HepG2 (cell line): ENCODE results near the gene THAP3.

ENCODE experiments used
- EZH2 ChIP-seq: conservative IDR thresholded peaks from 2 replicates; pipeline ENCODE4 v1.6.1; 2012; ENCODE audit warnings: mild to moderate bottlenecking, low read depth, low read length, moderate library complexity
- NCOA1 ChIP-seq: sonication (generic); formaldehyde crosslinking; IDR thresholded peaks from 2 replicates; pipeline ENCODE4 v1.9.0; 2021; ENCODE audit warnings: missing genetic modification reagents
- NR2F1 ChIP-seq, 2 experiments: fragments of 450-650 bp in 1 of 2; formaldehyde crosslinking in 1 of 2; IDR thresholded peaks; 2 replicates each; pipeline versions ENCODE4 v1.5.0 to v1.6.1; 2016 to 2020; ENCODE audit warnings: mild to moderate bottlenecking in 1 of 2, missing compliant biosample characterization in 1 of 2, missing genetic modification reagents in 1 of 2, moderate library complexity in 1 of 2
- USF2 ChIP-seq, 2 experiments: sonication (generic) in 1 of 2; formaldehyde crosslinking in 1 of 2; IDR thresholded peaks; 2 replicates each; pipeline versions ENCODE4 v1.5.1 to v1.6.1; 2011 to 2020; ENCODE audit warnings: borderline replicate concordance in 1 of 2, low read depth in 1 of 2, low read length in 1 of 2, mild to moderate bottlenecking in 1 of 2, missing genetic modification reagents in 1 of 2, moderate library complexity in 1 of 2
- ZNF761 ChIP-seq: sonication (generic); formaldehyde crosslinking; conservative IDR thresholded peaks from 2 replicates; pipeline ENCODE4 v1.4.0; 2020; ENCODE audit warnings: mild to moderate bottlenecking, missing genetic modification reagents

GRCh38 chr1:6631058-6631457 lies 6.4 kb downstream of the THAP3 start:
- TF ChIP-seq EZH2 (no peak), ZNF761 (CRISPR knock-in tag) (no peak), NCOA1 (no peak), NR2F1 (CRISPR knock-in tag; IDR thresholded peaks at IDR 0.05) (no peak), USF2 (IDR thresholded peaks at IDR 0.05; ENCODE audit: low read depth, low read length) (no peak), USF2 (CRISPR knock-in tag; IDR thresholded peaks at IDR 0.05; ENCODE audit: borderline replicate concordance) (no peak)
